ENCODE data around the gene SPAST. TPM values are rescaled to one million over a fixed set of nuclear protein-coding genes. Genes with fewer than 3 reads are reported as not detected.
"Not testable (repeated sequence)": the region's sequence is repeated elsewhere in the genome, so short reads cannot be mapped to it uniquely, and the experiment has no call there.

Gene SPAST
- total RNA-seq, 2 donors from 2014 or later = 16.6 to 18.2 TPM

GRCh38 chr2:32064021-32064601, 755 bp downstream of the SPAST start:
- peak overlapping the region; percentile 96 for H3K4me3 Mint-ChIP-seq
- H3K4me1 Mint-ChIP-seq (ENCODE audit: low read depth in 2 of 2) = peaks cover 20 to 28% of the 10 kb centered on the region in 2 donors
- H3K36me3 Mint-ChIP-seq = no peaks in the 10 kb centered on the region
- no peaks in the 10 kb centered on the region for H3K27me3 Mint-ChIP-seq
- ATAC-seq (no peak), DNase-seq (ENCODE audit: low spot score) (no peak)
- H3K27ac Mint-ChIP-seq = peak overlapping the region; percentile 85 to 89
- no peaks in the 10 kb centered on the region for H3K9me3 Mint-ChIP-seq

- H3K36me3 Mint-ChIP-seq = no peaks in the 10 kb centered on the region
- no peaks in the 10 kb centered on the region for H3K9me3 Mint-ChIP-seq
- peaks cover 20 to 28% of the 10 kb centered on the region in 2 donors for H3K4me1 Mint-ChIP-seq (ENCODE audit: low read depth in 2 of 2)
- DNase-seq (ENCODE audit: low spot score) (no peak), ATAC-seq (no peak)
- H3K4me3 Mint-ChIP-seq = peak overlapping the region; percentile 96
- peak overlapping the region; percentile 85 to 89 for H3K27ac Mint-ChIP-seq
- no peaks in the 10 kb centered on the region for H3K27me3 Mint-ChIP-seq
Measured at GRCh38 chr2:32064713-32065112, 1.4 kb downstream of the SPAST start.

- no peak for DNase-seq (ENCODE audit: low spot score)
- Mint-ChIP-seq H3K27ac (no peak overlapping the region), H3K9me3 (no peaks in the 10 kb centered on the region), H3K4me1 (ENCODE audit: low read depth in 2 of 2) (peaks cover 18 to 20% of the 10 kb centered on the region in 2 donors), H3K36me3 (no peaks in the 10 kb centered on the region), H3K4me3 (no peak overlapping the region), H3K27me3 (no peaks in the 10 kb centered on the region)
- ATAC-seq = no peak
Measured at GRCh38 chr2:32067549-32067948, 4.2 kb downstream of the SPAST start.

- Mint-ChIP-seq H3K9me3 (no peaks in the 10 kb centered on the region), H3K4me3 (no peak overlapping the region), H3K36me3 (no peaks in the 10 kb centered on the region), H3K4me1 (ENCODE audit: low read depth in 2 of 2) (peaks cover 11 to 13% of the 10 kb centered on the region in 2 donors), H3K27me3 (no peaks in the 10 kb centered on the region), H3K27ac (no peak overlapping the region)
- no peak for ATAC-seq
- DNase-seq (ENCODE audit: low spot score) = no peak
Measured at GRCh38 chr2:32074134-32074506, 10.8 kb downstream of the SPAST start.

- peaks cover 2% of the 10 kb centered on the region for H3K36me3 Mint-ChIP-seq
- H3K27me3 Mint-ChIP-seq = no peaks in the 10 kb centered on the region
- no peaks in the 10 kb centered on the region for H3K9me3 Mint-ChIP-seq
- H3K27ac Mint-ChIP-seq = peak overlapping the region in 1 of 2 donors; percentile 1
- peaks cover 0 to 10% of the 10 kb centered on the region in 2 donors for H3K4me1 Mint-ChIP-seq (ENCODE audit: low read depth in 2 of 2)
- H3K4me3 Mint-ChIP-seq = no peak overlapping the region
- DNase-seq (ENCODE audit: low spot score) (no peak), ATAC-seq (no peak)
Measured at GRCh38 chr2:32095671-32096070, 32.3 kb downstream of the SPAST start.

- Mint-ChIP-seq H3K27ac (no peak overlapping the region), H3K9me3 (no peaks in the 10 kb centered on the region), H3K4me3 (no peak overlapping the region), H3K27me3 (no peaks in the 10 kb centered on the region), H3K4me1 (ENCODE audit: low read depth in 2 of 2) (peaks cover 10 to 14% of the 10 kb centered on the region in 2 donors), H3K36me3 (peaks cover 6% of the 10 kb centered on the region)
- DNase-seq (ENCODE audit: low spot score) = no peak
- no peak for ATAC-seq
Measured at GRCh38 chr2:32108111-32108510, 44.8 kb downstream of the SPAST start.

GRCh38 chr2:32118055-32118454, 54.7 kb downstream of the SPAST start:
- Mint-ChIP-seq H3K36me3 (no peaks in the 10 kb centered on the region), H3K4me3 (no peak overlapping the region), H3K27me3 (no peaks in the 10 kb centered on the region), H3K27ac (no peak overlapping the region), H3K9me3 (no peaks in the 10 kb centered on the region), H3K4me1 (ENCODE audit: low read depth in 2 of 2) (peaks cover 0 to 8% of the 10 kb centered on the region in 2 donors)
- ATAC-seq = no peak
- DNase-seq (ENCODE audit: low spot score) = no peak

- no peaks in the 10 kb centered on the region for H3K27me3 Mint-ChIP-seq
- no peaks in the 10 kb centered on the region for H3K36me3 Mint-ChIP-seq
- no peaks in the 10 kb centered on the region for H3K9me3 Mint-ChIP-seq
- H3K4me3 Mint-ChIP-seq = no peak overlapping the region
- ATAC-seq (no peak), DNase-seq (ENCODE audit: low spot score) (no peak)
- H3K4me1 Mint-ChIP-seq (ENCODE audit: low read depth in 2 of 2) = peaks cover 0 to 8% of the 10 kb centered on the region in 2 donors
- no peak overlapping the region for H3K27ac Mint-ChIP-seq
Measured at GRCh38 chr2:32119161-32119560, 55.8 kb downstream of the SPAST start.

- no peak overlapping the region for H3K4me3 Mint-ChIP-seq
- H3K4me1 Mint-ChIP-seq (ENCODE audit: low read depth in 2 of 2) = peaks cover 0 to 8% of the 10 kb centered on the region in 2 donors
- ATAC-seq = no peak
- no peaks in the 10 kb centered on the region for H3K27me3 Mint-ChIP-seq
- no peak overlapping the region for H3K27ac Mint-ChIP-seq
- peaks cover 6% of the 10 kb centered on the region for H3K36me3 Mint-ChIP-seq
- H3K9me3 Mint-ChIP-seq = no peaks in the 10 kb centered on the region
- DNase-seq (ENCODE audit: low spot score) = no peak
Measured at GRCh38 chr2:32124660-32125059, 61.3 kb downstream of the SPAST start.

GRCh38 chr2:32128636-32129035, 65.3 kb downstream of the SPAST start:
- no peak overlapping the region for H3K27ac Mint-ChIP-seq
- no peaks in the 10 kb centered on the region for H3K9me3 Mint-ChIP-seq
- no peak overlapping the region for H3K4me3 Mint-ChIP-seq
- no peak for DNase-seq (ENCODE audit: low spot score)
- no peaks in the 10 kb centered on the region for H3K27me3 Mint-ChIP-seq
- peaks cover 6% of the 10 kb centered on the region for H3K36me3 Mint-ChIP-seq
- H3K4me1 Mint-ChIP-seq (ENCODE audit: low read depth in 2 of 2) = no peaks in the 10 kb centered on the region
- no peak for ATAC-seq

GRCh38 chr2:32129086-32129485, 65.7 kb downstream of the SPAST start:
- Mint-ChIP-seq H3K27me3 (no peaks in the 10 kb centered on the region), H3K4me3 (no peak overlapping the region), H3K27ac (no peak overlapping the region), H3K9me3 (no peaks in the 10 kb centered on the region), H3K36me3 (peaks cover 6% of the 10 kb centered on the region), H3K4me1 (ENCODE audit: low read depth in 2 of 2) (no peaks in the 10 kb centered on the region)
- ATAC-seq (no peak), DNase-seq (ENCODE audit: low spot score) (no peak)

GRCh38 chr2:32135409-32135808, 72.1 kb downstream of the SPAST start:
- DNase-seq (ENCODE audit: low spot score) (no peak), ATAC-seq (no peak)
- Mint-ChIP-seq H3K36me3 (peaks cover 9% of the 10 kb centered on the region), H3K9me3 (no peaks in the 10 kb centered on the region), H3K27ac (peak overlapping the region in 1 of 2 donors; percentile 31), H3K27me3 (no peaks in the 10 kb centered on the region), H3K4me1 (ENCODE audit: low read depth in 2 of 2) (peaks cover 0 to 3% of the 10 kb centered on the region in 2 donors), H3K4me3 (no peak overlapping the region)

GRCh38 chr2:32136097-32136496, 72.7 kb downstream of the SPAST start:
- H3K4me1 Mint-ChIP-seq (ENCODE audit: low read depth in 2 of 2) = peaks cover 0 to 3% of the 10 kb centered on the region in 2 donors
- DNase-seq (ENCODE audit: low spot score) = no peak
- H3K27me3 Mint-ChIP-seq = no peaks in the 10 kb centered on the region
- no peaks in the 10 kb centered on the region for H3K9me3 Mint-ChIP-seq
- peaks cover 10% of the 10 kb centered on the region for H3K36me3 Mint-ChIP-seq
- ATAC-seq = no peak
- H3K4me3 Mint-ChIP-seq = no peak overlapping the region
- no peak overlapping the region for H3K27ac Mint-ChIP-seq

- H3K36me3 Mint-ChIP-seq; H3K4me3 Mint-ChIP-seq; ATAC-seq; H3K27me3 Mint-ChIP-seq; DNase-seq (ENCODE audit: low spot score); H3K4me1 Mint-ChIP-seq (ENCODE audit: low read depth in 2 of 2); H3K9me3 Mint-ChIP-seq; H3K27ac Mint-ChIP-seq: not testable (repeated sequence)
Measured at GRCh38 chr2:32151544-32151943, 88.2 kb downstream of the SPAST start.

GRCh38 chr2:32159678-32160077, 96.3 kb downstream of the SPAST start:
- Mint-ChIP-seq H3K27me3 (no peaks in the 10 kb centered on the region), H3K27ac (no peak overlapping the region), H3K36me3 (no peaks in the 10 kb centered on the region), H3K9me3 (no peaks in the 10 kb centered on the region), H3K4me3 (no peak overlapping the region), H3K4me1 (ENCODE audit: low read depth in 2 of 2) (peaks cover 8 to 11% of the 10 kb centered on the region in 2 donors)
- DNase-seq (ENCODE audit: low spot score) (no peak), ATAC-seq (no peak)
